ENCODE measurements around the gene SIGLEC12. TPM values are rescaled to one million over a fixed set of nuclear protein-coding genes. Genes with fewer than 3 reads are reported as not detected.

Gene SIGLEC12
- total RNA-seq, 2 experiments from 2014 or later: not detected

- no peak overlapping the region for H3K27ac Mint-ChIP-seq
- ChIA-PET POLR2A (interaction anchor here (0.6 kb wide), 1 partner anchor 121 kb away, joined by 3 read pairs; no protein-coding TSS in a partner anchor), CTCF (interaction anchor here (0.6 to 2.1 kb wide), 5 partner anchors 8 to 977 kb away, joined by 3 to 6 read pairs (median 3); no protein-coding TSS in a partner anchor)
- H3K4me3 ChIP-seq (ENCODE audit: low read length): no peak overlapping the region
- H3K4me1 Mint-ChIP-seq (ENCODE audit: low read depth): no peaks in the 10 kb centered on the region
- DNase-seq (peak in 7 of 14 experiments; percentile 4 to 70 (median 17)), ATAC-seq (ENCODE audit: poor library complexity) (no peak)
- no peaks in the 10 kb centered on the region for H3K36me3 Mint-ChIP-seq (ENCODE audit: low read depth)
- peaks cover 65% of the 10 kb centered on the region for H3K27me3 Mint-ChIP-seq
- peak; percentile 93 for TF ChIP-seq CTCF (IDR thresholded peaks at IDR 0.05)
- H3K9me3 Mint-ChIP-seq: no peaks in the 10 kb centered on the region
- no peaks in the 10 kb centered on the region for H3K36me3 ChIP-seq (ENCODE audit: insufficient read depth, low read length)
- H3K4me3 Mint-ChIP-seq: no peak overlapping the region
- H3K27ac ChIP-seq (ENCODE audit: low read depth in 1 of 2, low read length in 2 of 2): no peak overlapping the region
- peaks cover 0 to 7% of the 10 kb centered on the region in 2 experiments for H3K27me3 ChIP-seq (ENCODE audit: control insufficient read depth in 1 of 2, insufficient read depth in 2 of 2, low read length in 2 of 2)
- H3K4me1 ChIP-seq (ENCODE audit: insufficient read depth, low read length): no peaks in the 10 kb centered on the region
- H3K9me3 ChIP-seq (ENCODE audit: control insufficient read depth in 1 of 2, insufficient read depth in 1 of 2, low read length in 2 of 2): no peaks in the 10 kb centered on the region
- intact Hi-C loops (cut with DNase I, micrococcal nuclease): loop anchor here (1.0 to 5.0 kb wide), 4 partner anchors 93 to 176 kb away; no protein-coding TSS in a partner anchor
Observed at GRCh38 chr19:51514866-51515481, 13.4 kb upstream of the SIGLEC12 start.

GRCh38 chr19:51513968-51514367 lies 12.4 kb upstream of the SIGLEC12 start:
- H3K27me3 Mint-ChIP-seq: peaks cover 68% of the 10 kb centered on the region
- H3K9me3 Mint-ChIP-seq: no peaks in the 10 kb centered on the region
- intact Hi-C loops (cut with DNase I, micrococcal nuclease): loop anchor here in 1 of 2 experiments (2.0 kb wide), 1 partner anchor 175 kb away; no protein-coding TSS in a partner anchor
- Histone ChIP-seq H3K4me3 (ENCODE audit: low read length) (no peak overlapping the region), H3K36me3 (ENCODE audit: insufficient read depth, low read length) (no peaks in the 10 kb centered on the region), H3K4me1 (ENCODE audit: insufficient read depth, low read length) (no peaks in the 10 kb centered on the region), H3K27ac (ENCODE audit: low read depth in 1 of 2, low read length in 2 of 2) (no peak overlapping the region), H3K9me3 (ENCODE audit: control insufficient read depth in 1 of 2, insufficient read depth in 1 of 2, low read length in 2 of 2) (peaks cover 0 to 2% of the 10 kb centered on the region in 2 experiments), H3K27me3 (ENCODE audit: control insufficient read depth in 1 of 2, insufficient read depth in 2 of 2, low read length in 2 of 2) (peaks cover 0 to 4% of the 10 kb centered on the region in 2 experiments)
- ATAC-seq (ENCODE audit: poor library complexity) (no peak), DNase-seq (no peak)
- POLR2A ChIA-PET: no interaction called here
- CTCF ChIA-PET: interaction anchor here (0.7 to 2.1 kb wide), 3 partner anchors 41 to 92 kb away, joined by 3 to 6 read pairs (median 4); no protein-coding TSS in a partner anchor
- H3K27ac Mint-ChIP-seq: no peak overlapping the region
- no peak for TF ChIP-seq CTCF (IDR thresholded peaks at IDR 0.05)
- no peak overlapping the region for H3K4me3 Mint-ChIP-seq
- H3K36me3 Mint-ChIP-seq (ENCODE audit: low read depth): no peaks in the 10 kb centered on the region
- H3K4me1 Mint-ChIP-seq (ENCODE audit: low read depth): no peaks in the 10 kb centered on the region

- H3K4me1 ChIP-seq (ENCODE audit: insufficient read depth, low read length): no peaks in the 10 kb centered on the region
- DNase-seq (no peak), ATAC-seq (ENCODE audit: poor library complexity) (no peak)
- no peak overlapping the region for H3K27ac ChIP-seq (ENCODE audit: low read depth in 1 of 2, low read length in 2 of 2)
- H3K9me3 ChIP-seq (ENCODE audit: control insufficient read depth in 1 of 2, insufficient read depth in 1 of 2, low read length in 2 of 2): peaks cover 0 to 6% of the 10 kb centered on the region in 2 experiments
- intact Hi-C loops (cut with DNase I, micrococcal nuclease): no loop called here
- Mint-ChIP-seq H3K4me1 (ENCODE audit: low read depth) (no peaks in the 10 kb centered on the region), H3K27me3 (peaks cover 51% of the 10 kb centered on the region), H3K9me3 (no peaks in the 10 kb centered on the region), H3K27ac (no peak overlapping the region), H3K4me3 (no peak overlapping the region), H3K36me3 (ENCODE audit: low read depth) (no peaks in the 10 kb centered on the region)
- H3K4me3 ChIP-seq (ENCODE audit: low read length): no peak overlapping the region
- H3K27me3 ChIP-seq (ENCODE audit: control insufficient read depth in 1 of 2, insufficient read depth in 2 of 2, low read length in 2 of 2): peaks cover 0 to 8% of the 10 kb centered on the region in 2 experiments
- TF ChIP-seq CTCF (IDR thresholded peaks at IDR 0.05): no peak
- CTCF ChIA-PET: no interaction called here
- POLR2A ChIA-PET: no interaction called here
- H3K36me3 ChIP-seq (ENCODE audit: insufficient read depth, low read length): no peaks in the 10 kb centered on the region
Observed at GRCh38 chr19:51511353-51511752, 9.8 kb upstream of the SIGLEC12 start.
